GM11168 (cell line): ENCODE data around the gene GNPTAB.

Experiments used
- in situ Hi-C: fragments of 300-500 bp; cut with MboI; formaldehyde crosslinking; loops from one replicate; pipeline ENCODE4 v1.12.0; 2022; ENCODE audit warnings: low sequenced_read_pairs; ENCODE audit not compliant: unreplicated experiment

Gene GNPTAB

GRCh38 chr12:101830367-101831325, at the start of gene GNPTAB:
TSS of gene GNPTAB (minus strand) at chr12:101830959. CDS start at chr12:101830675, 284 bp downstream.
- in situ Hi-C loops: loop anchor here (5.0 kb wide), 1 partner anchor 53 kb away; no protein-coding TSS in a partner anchor

- in situ Hi-C loops: no loop called here
Observed at GRCh38 chr12:101878243-101878821, 47.6 kb upstream of the GNPTAB start.

- in situ Hi-C loops: no loop called here
Observed at GRCh38 chr12:101877806-101878242, 47.1 kb upstream of the GNPTAB start.

- in situ Hi-C loops: no loop called here
Observed at GRCh38 chr12:101876861-101877805, 46.4 kb upstream of the GNPTAB start, which contains the start of gene DRAM1. TSS of gene DRAM1 (plus strand) at chr12:101877580. CDS start at chr12:101877790, 210 bp downstream.

GRCh38 chr12:101876322-101876860, 45.6 kb upstream of the GNPTAB start:
- in situ Hi-C loops: no loop called here

- in situ Hi-C loops: no loop called here
Observed at GRCh38 chr12:101875162-101875561, 44.4 kb upstream of the GNPTAB start.

GRCh38 chr12:101870925-101871324, 40.2 kb upstream of the GNPTAB start:
- in situ Hi-C loops: loop anchor here (25.0 kb wide), 1 partner anchor 459 kb away; the partner anchor contains the start of gene ARL1

GRCh38 chr12:101867619-101868018, 36.9 kb upstream of the GNPTAB start:
- in situ Hi-C loops: loop anchor here (25.0 kb wide), 1 partner anchor 455 kb away; the partner anchor contains the start of gene ARL1

GRCh38 chr12:101866615-101867373, 36.0 kb upstream of the GNPTAB start:
- in situ Hi-C loops: loop anchor here (25.0 kb wide), 1 partner anchor 454 kb away; the partner anchor contains the start of gene ARL1

GRCh38 chr12:101863981-101864380, 33.2 kb upstream of the GNPTAB start:
- in situ Hi-C loops: loop anchor here (25.0 kb wide), 1 partner anchor 452 kb away; the partner anchor contains the start of gene ARL1

- in situ Hi-C loops: loop anchor here (25.0 kb wide), 1 partner anchor 450 kb away; the partner anchor contains the start of gene ARL1
Observed at GRCh38 chr12:101862245-101862644, 31.5 kb upstream of the GNPTAB start.

GRCh38 chr12:101861688-101862087, 30.9 kb upstream of the GNPTAB start:
- in situ Hi-C loops: loop anchor here (25.0 kb wide), 1 partner anchor 449 kb away; the partner anchor contains the start of gene ARL1

- in situ Hi-C loops: loop anchor here (25.0 kb wide), 1 partner anchor 448 kb away; the partner anchor contains the start of gene ARL1
Observed at GRCh38 chr12:101859664-101860607, 29.2 kb upstream of the GNPTAB start.

GRCh38 chr12:101858361-101858760, 27.6 kb upstream of the GNPTAB start:
- in situ Hi-C loops: loop anchor here (25.0 kb wide), 1 partner anchor 446 kb away; the partner anchor contains the start of gene ARL1

GRCh38 chr12:101857043-101857558, 26.3 kb upstream of the GNPTAB start:
- in situ Hi-C loops: loop anchor here (25.0 kb wide), 1 partner anchor 445 kb away; the partner anchor contains the start of gene ARL1

- in situ Hi-C loops: loop anchor here (25.0 kb wide), 1 partner anchor 444 kb away; the partner anchor contains the start of gene ARL1
Observed at GRCh38 chr12:101856614-101857013, 25.9 kb upstream of the GNPTAB start.

GRCh38 chr12:101855976-101856375, 25.2 kb upstream of the GNPTAB start:
- in situ Hi-C loops: loop anchor here (25.0 kb wide), 1 partner anchor 444 kb away; the partner anchor contains the start of gene ARL1
